Karpas-422 (cell line): ENCODE data around the gene RALGDS. TPM values are rescaled to one million over a fixed set of nuclear protein-coding genes. Genes with fewer than 3 reads are reported as not detected.
"Not testable (repeated sequence)": the region's sequence is repeated elsewhere in the genome, so short reads cannot be mapped to it uniquely, and the experiment has no call there.

Source experiments
- DNase-seq: peaks from one replicate; pipeline ENCODE4 v3.0.0-alpha.2; 2015
- H2AFZ ChIP-seq: fragments of 200-600 bp; sonication (generic); 2 replicates; pipeline ENCODE4 v1.6.1; 2014; ENCODE audit warnings: antibody characterized with exemption, low read length, mixed read lengths
- H3K27ac ChIP-seq: fragments of 200-600 bp; sonication (generic); 2 replicates; pipeline ENCODE4 v1.5.1; 2014; ENCODE audit warnings: mild to moderate bottlenecking, low read length, moderate library complexity
- H3K27me3 ChIP-seq: fragments of 200-600 bp; sonication (generic); 2 replicates; pipeline ENCODE4 v1.6.1; 2014; ENCODE audit warnings: low read length, mixed read lengths
- H3K36me3 ChIP-seq: fragments of 200-600 bp; sonication (generic); 2 replicates; pipeline ENCODE4 v1.6.1; 2014; ENCODE audit warnings: low read length, mixed read lengths; ENCODE audit not compliant: insufficient read depth
- H3K4me1 ChIP-seq: fragments of 200-600 bp; sonication (generic); 2 replicates; pipeline ENCODE4 v1.6.1; 2014; ENCODE audit warnings: mild to moderate bottlenecking, low read length, mixed read lengths
- H3K4me2 ChIP-seq: fragments of 200-600 bp; sonication (generic); 2 replicates; pipeline ENCODE4 v1.6.1; 2014; ENCODE audit warnings: low read length, low read depth, mild to moderate bottlenecking; ENCODE audit not compliant: poor library complexity, severe bottlenecking
- H3K4me3 ChIP-seq: fragments of 200-600 bp; sonication (generic); 2 replicates; pipeline ENCODE4 v1.5.1; 2014; ENCODE audit warnings: mild to moderate bottlenecking, antibody characterized with exemption, low read length, mixed read lengths
- H3K79me2 ChIP-seq: fragments of 200-600 bp; sonication (generic); 2 replicates; pipeline ENCODE4 v1.6.1; 2014; ENCODE audit warnings: mild to moderate bottlenecking, low read length, mixed read lengths
- H3K9ac ChIP-seq: fragments of 200-600 bp; sonication (generic); 2 replicates; pipeline ENCODE4 v1.6.0; 2014; ENCODE audit warnings: low read length
- H3K9me2 ChIP-seq: fragments of 200-600 bp; sonication (generic), shearing (Covaris generic); replicated peaks from 2 replicates; pipeline ENCODE4 v1.6.0; 2014; ENCODE audit warnings: mild to moderate bottlenecking, low read length, moderate library complexity; ENCODE audit not compliant: insufficient read depth
- H3K9me3 ChIP-seq: fragments of 300-700, 200-600 bp; sonication (generic); 2 replicates; pipeline ENCODE4 v1.6.1; 2014; ENCODE audit warnings: low read length, mixed read lengths
- H4K20me1 ChIP-seq: fragments of 200-600 bp; sonication (generic); 2 replicates; pipeline ENCODE4 v1.6.1; 2014; ENCODE audit warnings: mild to moderate bottlenecking, antibody characterized with exemption, low read length, low read depth; ENCODE audit not compliant: insufficient read depth
- total RNA-seq: library from RNA; depleted of rRNA; stranded (reverse); fragments of >200 nt; shearing (Covaris generic); gene quantifications from 2 replicates; pipeline ENCODE4 v1.2.3, GENCODE V29; 2014; ENCODE audit warnings: low replicate concordance

RALGDS gene
- total RNA-seq, 1 experiment from 2014 or later: 69.2 TPM

- H3K4me1 ChIP-seq: no peaks in the 10 kb centered on the region
- H2AFZ ChIP-seq: no peak overlapping the region
- no peaks in the 10 kb centered on the region for H3K9me3 ChIP-seq
- H3K9me2 ChIP-seq: no peaks in the 10 kb centered on the region
- 0 out of 2 replicates have a peak, but pooled peaks cover 4% of the 10 kb centered on the region for H4K20me1 ChIP-seq
- H3K36me3 ChIP-seq: no peaks in the 10 kb centered on the region
- H3K79me2 ChIP-seq: no peaks in the 10 kb centered on the region
- H3K27ac ChIP-seq: no peak overlapping the region
- no peaks in the 10 kb centered on the region for H3K27me3 ChIP-seq
- DNase-seq: no peak
- H3K4me2 ChIP-seq: no peak overlapping the region
- no peak overlapping the region for H3K9ac ChIP-seq
- no peak overlapping the region for H3K4me3 ChIP-seq
Observed at GRCh38 chr9:133078486-133078885, 42.6 kb downstream of the RALGDS start.

GRCh38 chr9:133076691-133077090 is 44.3 kb downstream of the RALGDS start:
- Histone ChIP-seq H3K4me1 (no peaks in the 10 kb centered on the region), H3K4me2 (no peak overlapping the region), H3K9me3 (no peaks in the 10 kb centered on the region), H3K9ac (no peak overlapping the region), H3K27me3 (no peaks in the 10 kb centered on the region), H4K20me1 (0 out of 2 replicates have a peak, but pooled peaks cover 4% of the 10 kb centered on the region), H3K79me2 (no peaks in the 10 kb centered on the region), H2AFZ (no peak overlapping the region), H3K4me3 (no peak overlapping the region), H3K27ac (no peak overlapping the region), H3K9me2 (no peaks in the 10 kb centered on the region), H3K36me3 (no peaks in the 10 kb centered on the region)
- DNase-seq: no peak

GRCh38 chr9:133075925-133076630 is 45.0 kb downstream of the RALGDS start:
- Histone ChIP-seq H3K27ac (no peak overlapping the region), H3K36me3 (no peaks in the 10 kb centered on the region), H3K4me2 (no peak overlapping the region), H3K9me3 (no peaks in the 10 kb centered on the region), H3K79me2 (no peaks in the 10 kb centered on the region), H2AFZ (no peak overlapping the region), H3K9me2 (no peaks in the 10 kb centered on the region), H4K20me1 (0 out of 2 replicates have a peak, but pooled peaks cover 4% of the 10 kb centered on the region), H3K27me3 (no peaks in the 10 kb centered on the region), H3K4me3 (no peak overlapping the region), H3K4me1 (no peaks in the 10 kb centered on the region), H3K9ac (no peak overlapping the region)
- no peak for DNase-seq

DNA sequence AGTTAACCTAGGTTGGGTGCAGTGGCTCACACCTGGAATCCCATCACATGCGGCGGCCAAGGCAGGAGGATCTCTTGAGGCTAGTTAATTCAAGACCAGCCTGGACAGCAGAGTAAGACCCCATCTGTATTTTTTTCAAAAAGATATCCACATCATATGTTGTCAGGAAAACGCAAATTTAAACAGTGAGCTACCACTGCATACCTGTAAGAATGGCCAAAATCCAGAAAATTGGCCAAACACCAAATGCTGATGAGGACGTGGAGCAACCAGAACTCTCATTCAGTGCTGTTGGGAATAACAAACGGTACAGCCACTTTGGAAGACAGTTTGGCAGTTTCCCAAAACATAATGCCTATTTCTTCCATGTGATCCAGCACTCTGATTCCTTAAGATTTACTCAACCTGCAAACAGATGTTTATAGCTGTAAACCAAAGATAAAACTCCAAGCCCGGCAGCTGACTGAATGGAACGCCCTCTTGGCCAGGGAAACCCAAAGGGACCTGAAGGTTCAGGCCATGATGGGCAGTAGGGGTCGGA is 46.9 kb downstream of the RALGDS start:
- H4K20me1 ChIP-seq: 0 out of 2 replicates have a peak, but pooled peaks cover 4% of the 10 kb centered on the region
- no peak for DNase-seq

GRCh38 chr9:133073086-133074014 is 47.7 kb downstream of the RALGDS start:
- Histone ChIP-seq H3K79me2 (no peaks in the 10 kb centered on the region), H3K27ac (no peak overlapping the region), H2AFZ (no peak overlapping the region), H3K4me1 (no peaks in the 10 kb centered on the region), H3K9ac (no peak overlapping the region), H3K4me3 (no peak overlapping the region), H4K20me1 (0 out of 2 replicates have a peak, but pooled peaks cover 4% of the 10 kb centered on the region), H3K36me3 (no peaks in the 10 kb centered on the region), H3K4me2 (no peak overlapping the region), H3K9me2 (no peaks in the 10 kb centered on the region), H3K27me3 (no peaks in the 10 kb centered on the region), H3K9me3 (no peaks in the 10 kb centered on the region)
- no peak for DNase-seq

More for the DNA sequence above, 46.9 kb downstream of the RALGDS start:
- no peak overlapping the region for H3K4me3 ChIP-seq
- no peak overlapping the region for H3K4me2 ChIP-seq
- no peak overlapping the region for H2AFZ ChIP-seq
- H3K36me3 ChIP-seq: no peaks in the 10 kb centered on the region
- H3K4me1 ChIP-seq: no peaks in the 10 kb centered on the region
- no peaks in the 10 kb centered on the region for H3K79me2 ChIP-seq
- H3K27ac ChIP-seq: no peak overlapping the region
- no peaks in the 10 kb centered on the region for H3K27me3 ChIP-seq
- H3K9ac ChIP-seq: no peak overlapping the region
- H3K9me2 ChIP-seq: no peaks in the 10 kb centered on the region
- H3K9me3 ChIP-seq: no peaks in the 10 kb centered on the region

DNA sequence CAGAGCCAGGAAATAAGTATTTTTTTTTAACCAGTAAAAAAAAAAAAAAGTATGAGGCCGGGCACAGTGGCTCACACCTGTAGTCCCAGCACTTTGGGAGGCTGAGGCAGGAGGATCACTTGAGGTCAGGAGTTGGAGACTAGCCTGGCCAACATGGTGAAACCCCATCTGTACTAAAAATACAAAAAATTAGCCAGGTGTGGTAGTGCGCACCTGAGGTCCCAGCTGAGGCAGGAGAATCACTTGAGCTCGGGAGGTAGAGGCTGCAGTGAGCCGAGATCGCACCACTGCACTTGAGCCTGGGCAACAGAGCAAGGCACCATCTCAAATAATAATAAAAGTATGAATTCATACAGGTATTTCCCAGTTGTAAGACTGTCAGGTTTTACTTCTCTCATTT is 48.8 kb downstream of the RALGDS start:
- H3K79me2 ChIP-seq, H3K4me3 ChIP-seq, DNase-seq, H3K36me3 ChIP-seq, H3K9me3 ChIP-seq, H3K27ac ChIP-seq, H3K4me1 ChIP-seq, H3K4me2 ChIP-seq, H3K9me2 ChIP-seq, H2AFZ ChIP-seq, H3K27me3 ChIP-seq, H4K20me1 ChIP-seq, H3K9ac ChIP-seq: not testable (repeated sequence)

DNA sequence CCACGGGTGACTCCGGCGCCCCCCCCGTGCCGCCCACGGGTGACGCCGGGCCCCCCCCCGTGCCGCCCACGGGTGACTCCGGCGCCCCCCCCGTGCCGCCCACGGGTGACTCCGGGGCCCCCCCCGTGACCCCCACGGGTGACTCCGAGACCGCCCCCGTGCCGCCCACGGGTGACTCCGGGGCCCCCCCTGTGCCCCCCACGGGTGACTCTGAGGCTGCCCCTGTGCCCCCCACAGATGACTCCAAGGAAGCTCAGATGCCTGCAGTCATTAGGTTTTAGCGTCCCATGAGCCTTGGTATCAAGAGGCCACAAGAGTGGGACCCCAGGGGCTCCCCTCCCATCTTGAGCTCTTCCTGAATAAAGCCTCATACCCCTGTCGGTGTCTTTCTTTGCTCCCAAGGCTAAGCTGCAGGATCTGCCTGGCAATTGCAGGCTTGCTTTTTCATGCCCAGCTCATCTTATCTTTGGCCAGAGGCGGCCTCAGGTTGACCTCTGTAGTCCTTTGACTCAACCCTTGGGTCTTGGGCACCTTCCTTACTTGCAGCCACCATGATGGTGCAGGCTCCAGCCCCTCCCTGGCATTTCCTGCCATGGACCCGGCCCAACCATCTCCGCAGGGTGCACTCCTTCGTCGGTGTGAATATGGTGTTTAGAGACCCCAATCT is 49.4 kb downstream of the RALGDS start:
- no peaks in the 10 kb centered on the region for H3K27me3 ChIP-seq
- 0 out of 2 replicates have a peak, but pooled peaks cover 4% of the 10 kb centered on the region for H4K20me1 ChIP-seq
- no peak overlapping the region for H3K27ac ChIP-seq
- H3K4me3 ChIP-seq: no peak overlapping the region
- no peak overlapping the region for H3K9ac ChIP-seq
- H3K9me2 ChIP-seq: no peaks in the 10 kb centered on the region
- H3K4me2 ChIP-seq: no peak overlapping the region
- H3K79me2 ChIP-seq: no peaks in the 10 kb centered on the region
- H3K9me3 ChIP-seq: no peaks in the 10 kb centered on the region
- H2AFZ ChIP-seq: no peak overlapping the region
- no peaks in the 10 kb centered on the region for H3K4me1 ChIP-seq
- H3K36me3 ChIP-seq: no peaks in the 10 kb centered on the region
- DNase-seq: no peak

GRCh38 chr9:133070985-133071384 is 50.1 kb downstream of the RALGDS start:
- not testable (repeated sequence) for H3K9me2 ChIP-seq, H3K4me1 ChIP-seq, H4K20me1 ChIP-seq, H3K27me3 ChIP-seq, H3K4me3 ChIP-seq, H3K4me2 ChIP-seq, H3K79me2 ChIP-seq, H3K27ac ChIP-seq, H3K9ac ChIP-seq, H3K36me3 ChIP-seq, DNase-seq, H2AFZ ChIP-seq, H3K9me3 ChIP-seq
